Placental epithelial cell (primary cell): Measurements from ENCODE around the gene KIAA1958. TPM values are rescaled to one million over a fixed set of nuclear protein-coding genes. Genes with fewer than 3 reads are reported as not detected.

ENCODE experiments used
- total RNA-seq: library from RNA; depleted of rRNA; stranded (reverse); fragments of >200 nt; gene quantifications from 2 replicates; pipeline ENCODE4 v1.2.3, GENCODE V29; 2012

Gene KIAA1958, protein sequence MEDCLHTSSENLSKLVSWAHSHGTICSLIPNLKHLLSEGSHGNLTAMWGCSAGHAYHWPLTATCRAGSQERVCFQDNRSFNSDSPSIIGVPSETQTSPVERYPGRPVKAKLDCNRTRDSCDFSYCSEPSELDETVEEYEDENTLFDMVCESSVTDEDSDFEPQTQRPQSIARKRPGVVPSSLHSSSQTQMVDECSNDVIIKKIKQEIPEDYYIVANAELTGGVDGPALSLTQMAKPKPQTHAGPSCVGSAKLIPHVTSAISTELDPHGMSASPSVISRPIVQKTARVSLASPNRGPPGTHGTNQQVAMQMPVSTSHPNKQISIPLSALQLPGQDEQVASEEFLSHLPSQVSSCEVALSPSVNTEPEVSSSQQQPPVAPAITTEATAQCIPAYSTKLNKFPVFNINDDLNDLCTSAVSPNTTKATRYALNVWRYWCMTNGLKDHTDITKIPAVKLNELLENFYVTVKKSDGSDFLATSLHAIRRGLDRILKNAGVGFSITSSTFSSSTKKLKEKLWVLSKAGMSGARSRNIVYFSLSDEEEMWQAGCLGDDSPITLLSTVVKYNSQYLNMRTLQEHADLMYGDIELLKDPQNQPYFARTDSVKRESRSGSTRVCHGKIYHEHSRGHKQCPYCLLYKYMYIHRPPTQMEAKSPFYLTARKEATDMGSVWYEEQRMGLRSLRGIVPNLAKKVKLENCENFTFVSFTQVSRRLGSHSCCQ
- 3.5 and 8.9 TPM in 2 replicates for total RNA-seq

DNA sequence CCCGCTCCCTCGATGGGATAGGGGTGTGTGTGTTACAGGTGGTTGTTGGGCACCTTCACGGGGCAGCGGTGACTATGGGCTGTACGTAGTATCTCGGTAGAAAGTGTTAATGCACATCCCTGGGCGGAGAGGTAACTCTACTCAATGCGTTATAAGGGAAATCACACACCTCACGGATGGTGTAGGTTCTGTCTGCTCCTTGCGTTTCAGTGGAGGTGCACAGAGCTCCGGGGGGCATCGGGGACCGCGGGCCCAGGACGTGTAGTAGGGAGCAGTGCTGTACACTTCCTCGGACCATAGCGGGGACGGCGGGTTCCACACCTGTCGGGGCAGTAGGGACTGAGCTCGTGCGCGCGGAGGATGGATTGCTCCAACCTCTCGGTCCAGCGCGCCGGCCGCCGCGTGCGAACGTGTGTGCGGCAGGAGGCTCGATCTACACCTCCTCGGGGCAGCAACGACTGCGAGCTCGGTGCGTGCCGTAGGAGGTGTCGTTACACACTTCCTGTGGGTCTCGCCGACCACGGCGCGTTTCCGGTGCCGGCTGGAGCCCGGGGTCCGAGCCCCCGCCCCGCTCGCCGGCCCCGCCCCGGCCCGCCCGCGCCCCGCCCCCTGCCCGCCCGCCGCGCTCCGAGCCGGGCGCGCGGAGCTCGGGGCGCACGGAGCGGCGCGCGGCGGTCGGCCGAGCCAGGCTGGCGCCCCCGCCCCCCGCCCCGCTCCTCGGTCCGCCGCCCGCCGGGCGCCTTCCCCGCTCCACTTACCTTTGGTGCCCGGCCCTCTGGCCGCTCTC is at the start of gene KIAA1958:
KIAA1958 (plus strand) TSS at position 607 of the 787 bp plus-strand sequence. CDS start 87,254 bp downstream, outside the sequence.

DNA sequence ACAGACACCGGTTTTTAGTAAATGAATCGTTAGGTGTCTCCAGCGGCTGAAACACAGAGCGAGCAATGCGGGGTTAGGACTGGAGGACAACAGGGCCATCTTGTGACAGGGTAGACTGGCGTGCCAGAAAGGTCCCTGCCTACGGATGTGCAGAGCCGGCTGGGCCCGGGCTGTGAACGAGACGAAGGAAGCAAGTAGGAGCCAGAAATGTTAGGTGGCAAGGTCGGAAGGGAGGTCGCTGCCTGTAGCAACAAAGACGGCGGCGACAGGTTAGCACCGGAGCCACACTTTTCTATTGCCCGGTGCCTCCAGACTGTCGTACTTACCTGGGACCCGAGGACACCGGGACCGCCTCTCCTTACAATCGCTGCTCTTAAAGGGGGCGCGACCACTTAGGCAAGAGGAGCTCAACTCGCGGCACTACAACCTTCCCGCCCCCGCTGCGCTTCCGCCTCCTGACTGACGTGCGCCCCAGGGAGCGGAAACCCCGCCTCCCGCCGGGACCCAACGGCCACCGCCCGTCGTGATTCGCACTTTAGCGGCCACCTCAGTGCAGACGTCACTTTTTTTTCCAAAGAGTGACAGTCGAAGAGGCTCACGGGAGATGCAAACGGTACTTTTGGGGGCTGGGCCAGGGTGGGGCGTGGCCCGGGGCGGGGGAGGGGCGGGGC is 231.2 kb downstream of the KIAA1958 start, which contains the start of gene INIP:
INIP (minus strand) TSS at position 457 of the 671 bp plus-strand sequence. CDS start 1,632 bp downstream, outside the sequence.

Other genes with a start within 250 kb of the KIAA1958 start
- 26.3 and 45.9 TPM in 2 replicates for gene PTBP3, start 153.2 kb upstream of the KIAA1958 start, total RNA-seq
- 20.4 and 21.7 TPM in 2 replicates for gene HSDL2, start 106.7 kb upstream of the KIAA1958 start, total RNA-seq
- gene INIP, start 231.3 kb downstream of the KIAA1958 start, total RNA-seq = 13.7 and 18.1 TPM in 2 replicates